AG04449 (cell line): ENCODE data around the gene POLA1.

ENCODE experiments used
- CTCF ChIA-PET: fragments of 350-600 bp; formaldehyde crosslinking; extraction: SDS; loops from one replicate; lab custom pipeline; 2021; ENCODE audit warnings: antibody characterized with exemption; lab: Yijun Ruan, JAX
- POLR2A ChIA-PET: fragments of 400-600, 350-600 bp; formaldehyde crosslinking; extraction: SDS; loops from one replicate; lab custom pipeline; 2020; ENCODE audit warnings: antibody characterized with exemption, inconsistent platforms; lab: Yijun Ruan, JAX
- DNase-seq: peaks from one replicate; pipeline ENCODE4 v3.0.0-alpha.2; 2010; ENCODE audit warnings: low read depth, low spot score
- H3K4me3 ChIP-seq: 2 replicates; pipeline ENCODE4 v1.5.1; 2011; ENCODE audit warnings: low read depth, mild to moderate bottlenecking, control low read depth, low read length
- CTCF ChIP-seq: IDR thresholded peaks from one replicate; pipeline ENCODE4 v1.5.1; 2011; ENCODE audit warnings: mild to moderate bottlenecking, moderate library complexity, low read length, control low read depth, inconsistent platforms; ENCODE audit not compliant: insufficient read depth; ENCODE audit errors: missing control alignments

The POLA1 gene

GRCh38 chrX:24870143-24870542, 176.4 kb downstream of the POLA1 start:
- no peak for TF ChIP-seq CTCF
- no peak for DNase-seq
- CTCF ChIA-PET: no interaction called here
- POLR2A ChIA-PET: no interaction called here
- no peak overlapping the region for H3K4me3 ChIP-seq

GRCh38 chrX:24874604-24875247, 181.0 kb downstream of the POLA1 start:
- ChIA-PET CTCF (no interaction called here), POLR2A (no interaction called here)
- no peak for TF ChIP-seq CTCF
- no peak overlapping the region for H3K4me3 ChIP-seq
- DNase-seq: no peak

GRCh38 chrX:24876530-24877287, 183.0 kb downstream of the POLA1 start:
- ChIA-PET POLR2A (no interaction called here), CTCF (interaction anchor here (0.9 to 1.4 kb wide), 2 partner anchors 9 to 38 kb away, joined by 3 read pairs; no protein-coding TSS in a partner anchor)
- no peak for TF ChIP-seq CTCF
- H3K4me3 ChIP-seq: no peak overlapping the region
- no peak for DNase-seq

- ChIA-PET POLR2A (no interaction called here), CTCF (no interaction called here)
- H3K4me3 ChIP-seq: no peak overlapping the region
- no peak for DNase-seq
- no peak for TF ChIP-seq CTCF
Measured at GRCh38 chrX:24877288-24877664, 183.6 kb downstream of the POLA1 start.

GRCh38 chrX:24877854-24878650, 184.3 kb downstream of the POLA1 start:
- DNase-seq: no peak
- H3K4me3 ChIP-seq: no peak overlapping the region
- POLR2A ChIA-PET: no interaction called here
- CTCF ChIA-PET: no interaction called here
- TF ChIP-seq CTCF: no peak

- POLR2A ChIA-PET: no interaction called here
- no peak for TF ChIP-seq CTCF
- no peak for DNase-seq
- CTCF ChIA-PET: interaction anchor here (1.0 kb wide), 1 partner anchor 41 kb away, joined by 3 read pairs; no protein-coding TSS in a partner anchor
- no peak overlapping the region for H3K4me3 ChIP-seq
Measured at GRCh38 chrX:24879679-24880078, 186.0 kb downstream of the POLA1 start.
